Keratinocyte (primary cell): ENCODE measurements around the gene MESD. TPM values are rescaled to one million over a fixed set of nuclear protein-coding genes. Genes with fewer than 3 reads are reported as not detected.

ENCODE experiments used
- DNase-seq: peaks from one replicate; pipeline ENCODE4 v3.0.0-alpha.2; 2011; ENCODE audit warnings: low read depth, missing footprints, low spot score
- FAIRE-seq: peaks from 2 replicates; lab custom pipeline; 2011; peaks lifted over from hg19 to GRCh38; lab: Jason Lieb, UNC
- H2AFZ ChIP-seq: 2 replicates; pipeline ENCODE4 v1.6.0; 2012; ENCODE audit warnings: low read length, control low read depth, inconsistent platforms; ENCODE audit not compliant: control insufficient read depth
- H3K27ac ChIP-seq: 2 replicates; pipeline ENCODE4 v1.5.1; 2011; ENCODE audit warnings: low read length; ENCODE audit not compliant: control insufficient read depth, insufficient read depth
- H3K27me3 ChIP-seq: 3 replicates; pipeline ENCODE4 v1.6.0; 2011; ENCODE audit warnings: low read length; ENCODE audit not compliant: control insufficient read depth, insufficient read depth; ENCODE audit errors: extremely low read depth
- H3K36me3 ChIP-seq, 2 experiments: 2 replicates in 1 of 2; 3 replicates in 1 of 2; pipeline ENCODE4 v1.5.1; 2011; ENCODE audit warnings: low read length in 2 of 2, mild to moderate bottlenecking in 1 of 2; ENCODE audit not compliant: control insufficient read depth in 2 of 2, insufficient read depth in 2 of 2; ENCODE audit errors: extremely low read depth in 1 of 2
- H3K4me1 ChIP-seq: 3 replicates; pipeline ENCODE4 v1.5.1; 2011; ENCODE audit warnings: low read length; ENCODE audit not compliant: control insufficient read depth, insufficient read depth; ENCODE audit errors: extremely low read depth
- H3K4me2 ChIP-seq: 3 replicates; pipeline ENCODE4 v1.6.0; 2011; ENCODE audit warnings: low read depth, low read length; ENCODE audit not compliant: control insufficient read depth, insufficient read depth; ENCODE audit errors: extremely low read depth
- H3K4me3 ChIP-seq, 3 experiments: fragments of 200-600 bp in 1 of 3; sonication (generic) in 1 of 3; 2 replicates in 2 of 3; 3 replicates in 1 of 3; pipeline ENCODE4 v1.5.1; 2011 to 2016; ENCODE audit warnings: low read length in 3 of 3, mild to moderate bottlenecking in 3 of 3, control low read depth in 2 of 3, inconsistent platforms in 1 of 3, low read depth in 1 of 3, mixed read lengths in 1 of 3, mixed run types in 1 of 3, moderate library complexity in 1 of 3; ENCODE audit not compliant: control insufficient read depth in 2 of 3, insufficient read depth in 2 of 3; ENCODE audit errors: extremely low read depth in 1 of 3
- H3K79me2 ChIP-seq: 2 replicates; pipeline ENCODE4 v1.6.0; 2012; ENCODE audit warnings: low read length; ENCODE audit not compliant: control insufficient read depth, insufficient read depth
- H3K9ac ChIP-seq: 3 replicates; pipeline ENCODE4 v1.6.0; 2011; ENCODE audit warnings: low read length; ENCODE audit not compliant: control insufficient read depth, insufficient read depth; ENCODE audit errors: extremely low read depth
- H3K9me1 ChIP-seq: 3 replicates; pipeline ENCODE4 v1.6.0; 2011; ENCODE audit warnings: low read length; ENCODE audit not compliant: control insufficient read depth, insufficient read depth; ENCODE audit errors: extremely low read depth
- H3K9me3 ChIP-seq: 2 replicates; pipeline ENCODE4 v1.5.1; 2012; ENCODE audit warnings: low read depth, low read length; ENCODE audit not compliant: control insufficient read depth
- H4K20me1 ChIP-seq: 3 replicates; pipeline ENCODE4 v1.6.0; 2011; ENCODE audit warnings: low read length; ENCODE audit not compliant: control insufficient read depth, insufficient read depth; ENCODE audit errors: extremely low read depth
- CTCF ChIP-seq, 3 experiments: IDR thresholded peaks in 1 of 3; conservative IDR thresholded peaks in 1 of 3; optimal IDR thresholded peaks in 1 of 3; 2 replicates in 2 of 3; 3 replicates in 1 of 3; pipeline versions ENCODE3 to v1.5.1; 2011; ENCODE audit warnings: low read length in 3 of 3, mild to moderate bottlenecking in 3 of 3, moderate library complexity in 2 of 3, control low read depth in 1 of 3, inconsistent platforms in 1 of 3; ENCODE audit not compliant: insufficient read depth in 2 of 3; ENCODE audit errors: extremely low read depth in 1 of 3
- EZH2 ChIP-seq: IDR thresholded peaks from one replicate; pipeline ENCODE4 v1.6.1; 2012; ENCODE audit warnings: inconsistent platforms, mild to moderate bottlenecking, low read length, moderate library complexity
- dilution Hi-C: fragments of 300-500 bp; cut with MboI; formaldehyde crosslinking; loops from one replicate; pipeline ENCODE4 v1.7.0; 2020; ENCODE audit warnings: low sequenced_read_pairs; ENCODE audit not compliant: extremely low pct_ligation_motif_present
- polyA plus RNA-seq, 5 experiments: library from polyadenylated mRNA; depleted of rRNA in 3 of 5; stranded (reverse) in 3 of 5; stranded (forward) in 1 of 5; unstranded in 1 of 5; fragments of >200 nt; gene quantifications; 1 replicate in 1 of 5; 2 replicates in 3 of 5; 3 replicates in 1 of 5; pipeline versions ENCODE4 v1.2.1 to v1.2.3, GENCODE V29; 2011 to 2012; ENCODE audit warnings: missing spikeins in 2 of 5, low read depth in 1 of 5, low replicate concordance in 1 of 5

The MESD gene
- polyA plus RNA-seq, 1 donor (not counting 4 experiments of a cell fraction or from before 2014, with no cell fraction given) = 18.7 TPM

DNA sequence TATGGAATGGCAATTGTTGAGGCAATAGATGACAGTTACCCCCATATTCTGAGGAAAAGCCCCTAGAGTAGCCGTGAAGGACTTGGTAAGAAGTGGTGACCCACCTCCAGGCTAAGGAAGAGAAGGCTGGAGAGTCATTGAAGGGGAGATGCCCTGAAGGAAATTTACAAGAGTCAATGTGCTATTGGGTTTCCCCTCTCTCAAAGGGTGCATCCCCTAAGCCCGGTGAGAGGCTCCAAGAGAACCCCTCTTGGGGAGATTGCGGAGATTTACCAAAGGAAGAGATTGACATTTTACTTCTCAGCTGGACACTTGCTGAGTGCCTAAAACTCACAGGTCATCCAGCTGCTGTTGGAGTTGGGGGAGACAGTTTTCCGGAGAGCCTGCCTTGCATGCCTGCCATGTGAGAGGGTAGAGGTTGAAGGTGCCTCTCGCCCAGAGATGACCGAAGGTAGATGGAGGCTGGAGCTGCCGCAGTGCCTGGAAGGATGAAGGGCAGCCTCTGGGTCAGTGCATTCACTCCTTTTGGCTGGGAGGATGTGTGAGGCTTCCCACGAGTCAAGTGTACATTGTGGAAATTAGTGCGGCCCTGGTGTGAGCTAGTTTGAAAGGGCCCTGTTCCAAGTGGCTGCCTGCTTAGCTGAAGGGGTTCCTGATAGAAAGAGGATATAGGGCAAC lies 30.7 kb downstream of the MESD start:
- H3K9me3 ChIP-seq = no peaks in the 10 kb centered on the region
- H3K36me3 ChIP-seq = peaks cover 0 to 4% of the 10 kb centered on the region in 2 experiments
- H3K4me1 ChIP-seq = peaks cover 20% of the 10 kb centered on the region
- H3K27ac ChIP-seq = no peak overlapping the region
- no peaks in the 10 kb centered on the region for H3K79me2 ChIP-seq
- TF ChIP-seq EZH2 (no peak), CTCF (optimal IDR thresholded peaks at IDR 0.05 in 1 of 3, IDR thresholded peaks at IDR 0.05 in 1 of 3, conservative IDR thresholded peaks at IDR 0.05 in 1 of 3; ENCODE audit: extremely low read depth in 1 of 3, insufficient read depth in 2 of 3, low read length in 3 of 3) (no peak)
- H3K4me2 ChIP-seq = no peak overlapping the region
- H4K20me1 ChIP-seq = peaks cover under 1% of the 10 kb centered on the region
- dilution Hi-C loops = no loop called here
- no peak for FAIRE-seq
- no peak overlapping the region for H3K9ac ChIP-seq
- H3K27me3 ChIP-seq = no peaks in the 10 kb centered on the region
- no peaks in the 10 kb centered on the region for H3K9me1 ChIP-seq
- H2AFZ ChIP-seq = no peak overlapping the region
- no peak overlapping the region for H3K4me3 ChIP-seq
- DNase-seq = no peak

DNA sequence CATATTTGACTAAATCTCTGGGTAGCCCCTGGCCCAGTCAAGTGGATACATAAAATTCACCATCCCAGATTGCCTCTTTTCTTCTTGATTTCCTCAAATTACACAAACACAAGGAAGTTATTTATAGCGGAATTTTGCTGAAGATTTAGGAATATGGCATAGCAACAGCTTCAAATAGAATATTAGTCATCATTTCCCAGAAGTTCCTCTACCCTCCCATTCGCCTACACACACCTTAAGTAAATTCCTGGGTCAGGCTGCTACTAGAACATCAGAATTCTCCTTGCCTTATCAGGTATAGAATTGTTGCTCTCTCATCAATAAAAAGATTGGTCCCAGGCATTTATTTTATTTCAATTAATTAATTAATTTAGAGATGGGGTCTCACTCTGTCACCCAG lies 31.6 kb downstream of the MESD start:
- Histone ChIP-seq H3K9ac (no peak overlapping the region), H3K4me3 (no peak overlapping the region), H3K36me3 (peaks cover 0 to 4% of the 10 kb centered on the region in 2 experiments), H2AFZ (no peak overlapping the region), H3K4me2 (no peak overlapping the region), H4K20me1 (peaks cover 3% of the 10 kb centered on the region), H3K27me3 (no peaks in the 10 kb centered on the region), H3K9me1 (no peaks in the 10 kb centered on the region), H3K4me1 (peaks cover 23% of the 10 kb centered on the region), H3K9me3 (no peaks in the 10 kb centered on the region), H3K27ac (no peak overlapping the region), H3K79me2 (no peaks in the 10 kb centered on the region)
- dilution Hi-C loops = no loop called here
- FAIRE-seq = peak; percentile 29
- no peak for DNase-seq
- TF ChIP-seq CTCF (optimal IDR thresholded peaks at IDR 0.05 in 1 of 3, IDR thresholded peaks at IDR 0.05 in 1 of 3, conservative IDR thresholded peaks at IDR 0.05 in 1 of 3; ENCODE audit: extremely low read depth in 1 of 3, insufficient read depth in 2 of 3, low read length in 3 of 3) (no peak), EZH2 (no peak)
